Activated CD4-positive, alpha-beta T cell treated with anti-CD3 and anti-CD28 coated beads, Interleukin-2, amount 50 U/mL, for 48 hours (primary cell): ENCODE measurements around the gene SERPING1.

Experiments used
- DNase-seq, 2 experiments: peaks; one replicate each; pipeline ENCODE4 v3.0.0-alpha.2; 2020

SERPING1 gene

DNA sequence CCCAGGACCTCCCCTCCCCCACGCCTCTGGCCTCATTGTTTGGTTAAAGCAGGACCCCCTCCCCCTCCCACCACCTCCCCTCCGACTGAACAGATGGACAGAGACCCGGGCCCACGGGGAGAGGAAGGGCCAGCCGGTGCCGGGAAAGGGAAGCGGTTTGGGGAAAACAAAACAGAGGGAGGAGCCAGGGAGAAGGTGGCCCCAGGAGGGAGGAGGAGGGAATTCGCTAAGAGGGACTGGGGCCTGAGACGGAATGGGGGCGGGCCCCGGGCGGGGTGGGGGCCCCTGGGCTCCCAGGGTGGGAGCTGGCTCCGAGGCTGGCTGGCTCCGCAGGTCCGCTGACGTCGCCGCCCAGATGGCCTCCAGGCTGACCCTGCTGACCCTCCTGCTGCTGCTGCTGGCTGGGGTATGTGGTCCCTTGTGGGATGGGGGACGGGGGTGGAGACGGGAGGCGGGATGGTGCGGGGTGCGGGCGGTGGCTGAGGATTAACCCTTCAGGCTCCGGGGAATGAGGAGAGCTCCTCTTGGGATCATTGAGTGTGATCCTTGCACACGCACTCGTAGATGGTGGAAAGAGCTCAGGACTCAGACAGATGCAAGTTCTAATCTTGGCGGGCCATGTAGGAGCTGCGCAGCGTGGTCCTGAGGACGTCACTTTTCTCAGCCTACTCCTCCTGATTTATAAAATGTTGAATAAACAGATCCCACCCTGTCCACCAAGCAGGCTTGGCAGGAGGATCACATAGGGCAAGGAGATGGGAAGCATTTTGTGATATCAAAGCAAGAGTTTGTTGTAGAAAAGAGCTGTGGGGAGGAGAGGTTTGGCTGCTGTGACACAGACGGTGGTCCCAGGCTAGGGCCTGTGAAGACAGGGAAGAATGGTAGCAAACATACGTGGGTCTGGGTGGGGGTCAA, 688 bp downstream of the SERPING1 start:
- no peak for DNase-seq

DNA sequence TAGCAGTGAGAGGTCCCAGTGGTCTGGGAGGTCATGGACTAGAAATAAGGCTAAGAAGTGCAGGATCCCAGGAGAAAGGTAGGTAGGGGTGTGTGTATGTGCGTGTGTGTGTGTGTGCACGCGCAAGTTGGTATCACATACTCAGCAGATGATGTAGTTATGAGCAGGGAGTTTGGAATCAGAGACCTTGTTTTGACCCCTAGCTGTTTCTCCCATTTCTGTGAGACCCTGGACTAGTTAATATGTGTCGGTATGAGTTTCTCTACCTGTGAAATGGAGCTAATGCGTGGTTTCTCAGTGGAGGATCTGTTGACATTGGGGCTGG, 1.3 kb downstream of the SERPING1 start:
- no peak for DNase-seq

DNA sequence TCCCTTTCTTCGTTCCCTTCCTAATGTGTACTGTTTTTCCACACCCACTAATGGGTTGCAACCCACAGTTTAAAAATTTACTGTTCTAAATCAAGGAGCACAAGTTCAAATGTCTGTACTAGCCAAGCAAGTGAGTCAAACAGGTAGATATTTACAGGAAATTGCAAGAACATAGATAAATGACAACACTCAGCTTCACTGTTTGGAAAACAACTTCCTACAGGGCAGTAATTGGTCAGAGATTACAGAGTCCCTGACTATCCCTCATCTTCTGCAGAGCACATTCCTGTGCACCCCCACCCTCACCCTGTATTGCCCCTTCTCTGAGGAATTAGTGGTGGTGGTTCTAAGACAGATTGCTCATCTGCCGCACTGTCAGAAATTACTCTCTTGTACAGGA, 1.9 kb downstream of the SERPING1 start:
- DNase-seq = no peak

DNA sequence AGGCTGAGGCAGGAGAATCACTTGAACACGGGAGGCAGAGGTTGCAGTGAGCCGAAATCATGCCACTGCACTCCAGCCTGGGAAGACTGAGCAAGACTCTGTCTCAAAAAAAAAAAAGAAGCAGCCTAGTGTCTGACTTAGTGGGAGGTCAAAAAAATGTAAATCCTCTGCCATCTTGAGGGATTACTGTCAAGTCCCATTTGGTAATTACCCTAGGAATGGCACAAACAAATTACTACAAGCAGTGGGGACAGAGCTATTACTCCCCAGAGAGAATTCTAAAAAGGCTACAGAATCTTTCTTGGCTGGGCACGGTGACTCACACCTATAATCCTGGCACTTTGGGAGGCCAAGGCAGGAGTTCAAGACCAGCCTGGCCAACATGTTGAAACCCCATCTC, 3.8 kb downstream of the SERPING1 start:
- DNase-seq = no peak

DNA sequence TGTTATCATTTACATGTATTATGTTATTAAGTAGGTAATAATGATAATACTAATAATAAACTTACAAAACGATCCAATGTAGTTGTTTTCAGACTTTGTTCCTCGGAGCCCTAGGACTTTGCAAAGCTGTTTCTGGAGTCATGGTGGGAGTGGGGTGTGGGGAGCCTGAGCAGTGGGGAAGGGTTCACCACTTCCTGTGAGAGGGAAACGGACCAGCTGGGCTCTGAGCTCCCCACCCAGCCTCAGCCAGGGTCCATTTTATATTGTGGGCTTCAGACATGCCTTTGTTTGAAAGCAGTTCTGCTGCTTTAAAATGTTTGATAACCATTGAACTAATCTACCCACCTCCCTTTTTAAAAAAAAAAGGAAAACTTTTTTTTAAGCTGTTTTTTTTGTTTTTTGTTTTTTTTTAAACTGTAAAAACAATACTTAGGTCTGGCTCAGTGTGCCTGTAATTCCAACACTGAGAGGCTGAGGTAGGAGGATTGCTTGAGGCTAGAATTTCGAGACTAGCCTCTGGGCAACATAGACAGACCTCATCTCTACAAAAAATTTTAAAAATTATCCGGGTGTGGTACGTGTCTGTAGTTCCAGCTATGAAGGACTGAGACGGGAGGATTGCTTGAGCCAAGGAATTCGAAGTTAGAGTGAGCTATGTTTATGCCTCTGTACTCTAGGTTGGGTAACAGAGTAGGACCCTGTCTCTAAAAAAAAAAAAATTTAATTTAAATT, 7.0 kb downstream of the SERPING1 start:
- DNase-seq = no peak

DNA sequence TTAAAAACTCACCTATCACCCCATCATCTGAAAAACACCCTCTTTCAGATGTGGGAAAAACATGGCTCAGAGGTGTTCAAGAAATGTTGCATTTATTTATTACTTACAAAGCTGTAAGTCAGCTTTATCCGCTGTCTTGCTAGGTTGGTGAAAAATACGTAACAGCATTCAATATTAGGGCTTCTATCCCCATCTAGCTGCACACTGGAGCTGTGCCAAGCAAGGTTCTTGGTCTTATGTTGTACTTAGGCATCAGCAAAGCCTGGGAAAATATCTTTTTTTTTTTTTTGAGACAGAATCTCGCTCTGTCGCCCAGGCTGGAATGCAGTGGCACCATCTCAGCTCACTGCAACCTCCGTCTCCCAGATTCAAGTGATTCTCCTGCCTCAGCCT, 7.5 kb downstream of the SERPING1 start:
- no peak for DNase-seq

DNA sequence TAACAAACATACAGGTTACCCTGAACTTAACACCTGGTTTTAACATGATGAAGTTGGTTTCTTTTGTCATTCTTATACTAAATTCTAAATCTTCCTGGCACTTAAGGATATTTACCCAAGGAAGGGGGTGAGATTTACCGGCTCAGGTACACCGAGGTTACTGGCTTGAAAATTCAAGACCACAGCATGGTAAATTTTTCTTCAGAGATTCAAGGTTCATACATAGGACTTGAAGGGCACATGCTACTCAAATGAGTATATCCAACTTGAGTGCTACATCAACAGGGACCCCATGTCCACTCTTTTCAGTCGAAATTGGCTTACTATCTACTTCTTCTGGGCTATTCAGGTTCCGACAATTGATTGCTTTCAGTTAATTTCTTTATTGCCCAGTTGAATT, 12.7 kb downstream of the SERPING1 start:
- no peak for DNase-seq

DNA sequence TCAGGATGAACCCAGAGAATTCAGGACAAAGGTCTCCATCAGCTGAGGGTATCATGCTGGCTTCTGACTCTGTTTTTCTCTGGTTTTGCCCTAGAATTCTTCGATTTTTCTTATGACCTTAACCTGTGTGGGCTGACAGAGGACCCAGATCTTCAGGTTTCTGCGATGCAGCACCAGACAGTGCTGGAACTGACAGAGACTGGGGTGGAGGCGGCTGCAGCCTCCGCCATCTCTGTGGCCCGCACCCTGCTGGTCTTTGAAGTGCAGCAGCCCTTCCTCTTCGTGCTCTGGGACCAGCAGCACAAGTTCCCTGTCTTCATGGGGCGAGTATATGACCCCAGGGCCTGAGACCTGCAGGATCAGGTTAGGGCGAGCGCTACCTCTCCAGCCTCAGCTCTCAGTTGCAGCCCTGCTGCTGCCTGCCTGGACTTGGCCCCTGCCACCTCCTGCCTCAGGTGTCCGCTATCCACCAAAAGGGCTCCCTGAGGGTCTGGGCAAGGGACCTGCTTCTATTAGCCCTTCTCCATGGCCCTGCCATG, 16.8 kb downstream of the SERPING1 start:
- DNase-seq = no peak

DNA sequence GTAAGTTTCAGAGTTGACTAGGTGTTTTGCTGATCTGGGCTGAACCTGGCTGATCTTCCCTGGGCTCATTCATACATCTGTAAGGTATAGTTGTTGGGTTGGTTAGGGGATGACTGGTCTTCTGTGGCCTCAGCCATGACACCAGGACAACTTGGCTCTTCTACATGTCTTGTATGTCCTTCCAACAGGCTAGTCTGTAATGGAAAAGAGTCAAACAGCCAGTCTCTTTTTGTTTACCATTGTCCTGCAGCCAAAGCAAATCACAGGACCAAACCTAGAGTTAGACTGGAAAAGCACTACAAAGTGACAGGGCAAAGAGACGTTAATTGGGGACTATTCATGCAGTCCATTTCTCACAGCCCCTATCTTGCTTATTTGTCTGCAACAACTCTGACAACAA, 17.8 kb downstream of the SERPING1 start:
- no peak for DNase-seq

DNA sequence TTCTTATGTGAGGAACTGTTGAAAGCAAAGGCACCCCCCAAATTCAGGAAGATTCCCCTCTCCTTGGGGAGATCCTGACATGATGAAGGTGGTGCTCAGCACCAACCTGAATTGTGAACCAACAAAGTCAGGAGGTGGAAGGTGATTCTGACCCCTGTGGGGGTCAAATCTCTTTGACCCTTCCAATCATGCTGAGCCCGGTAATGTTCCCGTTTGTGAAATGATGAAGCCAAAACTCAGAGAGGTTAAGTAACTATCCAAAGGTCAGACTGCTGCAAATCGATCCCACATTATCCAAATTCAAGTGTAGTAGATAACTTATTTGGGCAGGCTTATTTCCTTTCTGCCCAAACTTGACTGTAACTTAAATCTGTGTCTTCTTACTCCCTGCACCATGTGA, 19.1 kb downstream of the SERPING1 start:
- DNase-seq = no peak

DNA sequence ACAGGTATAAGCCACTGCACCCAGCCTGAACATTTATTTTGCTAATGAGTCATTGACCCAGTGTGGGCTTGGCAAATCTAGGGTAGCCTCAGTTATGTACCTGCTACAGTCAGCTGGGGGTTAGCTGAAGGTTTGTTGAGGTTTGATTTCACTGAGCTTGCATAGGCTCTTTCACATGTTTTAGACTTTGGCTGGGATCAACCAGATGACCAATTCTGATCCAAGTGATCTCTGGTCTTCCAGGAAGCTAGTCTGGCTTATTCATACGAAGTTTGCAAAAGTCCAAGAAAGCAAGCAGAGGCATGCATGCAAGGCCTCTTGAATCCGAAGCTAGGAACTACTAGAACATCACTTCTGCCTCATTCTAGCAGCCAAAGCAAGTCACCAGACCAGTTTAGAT, 21.0 kb downstream of the SERPING1 start:
- DNase-seq = no peak

DNA sequence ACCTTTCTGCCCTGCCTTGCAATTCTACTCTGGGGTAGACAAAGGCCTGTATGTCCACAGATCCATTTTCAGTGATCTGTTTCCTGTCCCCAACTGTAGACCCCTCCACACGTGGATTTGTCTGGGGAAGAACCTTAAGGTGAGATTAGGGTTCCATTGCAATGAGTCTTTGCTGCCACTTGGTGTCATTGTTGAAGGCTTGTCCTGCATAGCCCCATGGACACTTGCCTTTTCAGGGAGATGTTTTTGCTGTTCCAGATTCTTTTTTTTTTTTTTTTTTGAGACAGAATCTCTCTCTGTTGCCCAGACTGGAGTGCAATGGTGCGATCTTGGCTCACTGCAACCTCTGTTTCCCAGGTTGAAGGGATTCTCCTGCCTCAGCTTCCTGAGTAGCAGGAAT, 21.8 kb downstream of the SERPING1 start:
- no peak for DNase-seq

DNA sequence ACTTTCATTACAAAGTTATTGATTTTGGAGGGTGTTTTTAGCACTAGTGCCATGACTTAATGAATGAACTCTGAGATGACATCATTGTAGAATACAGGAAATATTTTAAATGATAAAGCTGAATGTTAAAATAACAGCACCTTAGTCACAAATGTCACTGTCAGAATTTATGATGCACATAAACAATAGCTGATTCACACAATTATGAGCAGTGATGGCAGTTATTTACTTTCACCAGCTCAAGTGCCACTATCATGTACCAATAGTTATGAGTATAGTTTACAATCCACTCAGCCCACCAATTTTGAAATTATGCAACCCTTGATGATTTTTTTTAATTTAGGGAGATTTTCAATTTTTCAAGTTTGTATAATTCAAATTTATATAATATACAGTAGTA, 23.0 kb downstream of the SERPING1 start:
- no peak for DNase-seq

DNA sequence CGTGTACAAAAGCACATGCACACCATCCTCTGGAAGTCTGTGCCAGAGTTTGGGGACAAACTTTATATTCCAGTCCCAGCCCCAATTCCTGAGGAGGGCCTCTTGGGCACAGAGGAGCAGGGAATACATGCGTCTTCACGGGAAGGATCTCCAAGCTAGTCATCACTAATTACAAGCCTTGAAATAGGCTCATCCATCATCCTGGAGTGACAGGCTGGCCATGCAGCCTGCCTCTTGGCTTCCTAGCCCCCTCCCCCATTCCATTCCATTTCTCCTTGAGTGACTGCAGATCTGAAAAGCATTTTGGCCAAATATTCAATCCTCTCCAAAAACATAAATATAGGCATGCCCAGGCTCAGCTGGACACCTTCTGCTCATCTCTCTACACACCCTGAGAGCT, 24.8 kb downstream of the SERPING1 start:
- no peak for DNase-seq

DNA sequence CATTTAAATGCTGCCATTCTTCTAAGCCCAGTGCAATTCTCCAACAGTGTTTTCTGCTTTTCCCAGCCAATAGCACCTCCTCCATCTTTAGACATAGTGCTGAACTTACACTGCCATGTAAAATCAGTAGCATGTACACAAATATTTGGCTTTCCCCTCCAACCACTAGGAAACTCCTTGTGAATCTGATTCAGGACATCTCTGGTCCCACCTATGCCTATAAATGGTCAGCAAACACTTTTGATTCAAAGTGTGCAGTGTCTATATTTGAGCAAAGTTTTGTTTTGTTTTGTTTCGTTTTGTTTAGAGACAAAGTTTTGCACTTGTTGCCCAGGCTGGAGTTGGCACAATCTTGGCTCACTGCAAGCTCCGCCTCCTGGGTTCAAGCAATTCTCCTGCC, 27.4 kb downstream of the SERPING1 start:
- DNase-seq = no peak

DNA sequence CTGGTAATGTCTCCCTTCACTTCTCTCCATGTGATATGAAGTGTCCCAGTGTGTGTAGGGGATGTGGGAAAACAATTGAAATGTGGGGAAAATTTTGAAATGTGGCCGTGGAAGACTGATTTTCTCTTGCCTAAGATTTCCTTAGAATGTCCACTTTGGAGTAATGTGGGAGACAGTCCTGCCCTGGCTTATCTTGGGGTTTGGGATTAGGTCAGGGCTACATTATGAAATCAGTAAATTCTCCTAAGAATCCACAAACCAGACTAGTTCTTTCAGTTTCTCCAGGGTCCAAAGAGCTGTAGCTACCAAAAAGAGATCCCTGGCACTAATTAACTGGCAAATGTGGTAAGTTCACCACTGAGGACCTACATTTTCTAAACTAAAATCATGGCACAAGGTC, 29.4 kb downstream of the SERPING1 start:
- no peak for DNase-seq

DNA sequence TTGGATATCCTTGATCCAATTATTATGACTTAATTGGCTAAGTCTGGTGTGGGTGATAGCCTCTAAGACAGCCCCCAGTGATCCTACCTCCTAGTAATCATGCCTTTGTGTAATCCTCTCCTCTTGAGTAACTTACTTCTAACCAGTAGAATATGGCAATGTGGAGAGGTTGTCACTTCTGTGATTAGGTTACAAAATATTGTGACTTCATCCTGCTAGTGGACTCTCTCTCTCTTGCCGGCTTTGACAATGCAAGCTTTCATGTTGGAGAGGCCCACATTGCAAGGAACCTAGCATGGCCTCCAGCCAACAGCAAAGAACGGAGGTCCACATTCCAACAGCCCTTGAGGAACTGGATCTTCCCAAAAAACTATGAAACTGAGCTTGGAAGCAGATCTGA, 32.7 kb downstream of the SERPING1 start:
- DNase-seq = no peak

DNA sequence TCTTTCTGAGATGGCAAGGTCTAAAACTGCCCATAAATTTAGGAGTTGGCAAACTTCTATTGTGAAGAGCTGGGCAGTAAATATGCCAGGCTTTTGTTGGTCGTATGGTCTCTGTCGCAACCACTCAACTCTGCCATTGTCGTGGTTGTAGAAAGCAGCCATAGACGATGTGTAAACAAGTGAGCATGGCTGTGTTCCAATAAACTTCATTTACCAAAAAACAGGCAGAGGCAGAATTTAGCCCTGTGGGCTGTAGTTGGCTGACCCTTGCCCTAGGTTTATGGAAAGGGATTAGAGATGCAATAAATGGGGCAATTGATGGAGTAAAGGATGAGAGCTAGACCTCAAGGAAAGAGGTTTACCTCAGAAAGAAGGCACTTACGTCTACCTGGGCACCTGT, 34.6 kb downstream of the SERPING1 start:
- DNase-seq = no peak

DNA sequence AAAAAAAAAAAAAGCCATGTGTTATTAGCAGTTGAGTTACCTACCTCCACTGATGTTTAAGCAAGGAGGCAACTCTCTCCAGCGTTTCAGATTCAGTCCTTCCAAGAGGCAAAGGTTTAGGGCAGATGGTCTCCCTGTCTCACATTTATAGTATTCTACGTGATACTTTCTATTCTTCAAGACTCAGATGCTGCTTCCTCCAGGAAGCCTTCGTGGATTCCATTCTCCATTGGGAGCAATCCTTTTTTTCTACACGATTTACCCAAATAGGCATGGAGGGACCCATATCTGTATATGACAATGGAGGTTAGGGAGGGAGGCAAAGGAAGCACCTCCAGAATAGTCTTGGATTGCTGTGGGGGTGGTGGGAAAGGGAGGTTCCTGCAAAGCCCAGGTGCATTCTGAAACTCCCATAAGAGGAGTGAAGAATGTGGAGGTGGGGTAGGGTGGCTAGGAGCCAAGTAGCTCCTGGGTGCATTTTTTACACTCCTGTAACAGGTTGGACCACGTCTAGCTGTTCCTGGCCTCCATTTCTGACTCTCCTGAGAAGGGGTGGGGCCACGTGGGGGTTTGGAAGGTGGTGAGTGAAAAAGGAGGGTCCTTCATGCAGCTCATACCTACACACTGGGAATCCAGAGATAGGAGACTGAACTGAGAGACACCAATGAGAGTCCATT, 36.0 kb downstream of the SERPING1 start:
- DNase-seq = no peak

DNA sequence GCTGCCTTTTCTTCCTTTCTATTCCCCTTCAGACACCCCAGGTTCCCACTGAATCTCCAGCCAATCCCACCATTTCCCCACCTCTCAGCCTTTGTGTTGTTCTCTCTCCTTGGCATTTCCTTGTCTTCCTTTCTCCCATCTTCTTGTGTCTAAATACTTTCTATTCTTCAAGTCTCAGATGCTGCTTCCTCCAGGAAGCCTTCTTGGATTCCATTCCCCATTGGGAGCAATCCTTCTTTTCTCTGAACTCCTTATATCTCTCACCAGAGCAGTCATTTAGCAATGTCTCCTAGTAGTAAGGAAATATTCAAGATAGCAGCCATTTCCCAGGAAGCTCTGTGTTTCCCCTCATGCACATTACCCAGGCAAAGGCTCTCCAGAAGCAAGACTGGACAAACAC, 36.8 kb downstream of the SERPING1 start:
- no peak for DNase-seq

DNA sequence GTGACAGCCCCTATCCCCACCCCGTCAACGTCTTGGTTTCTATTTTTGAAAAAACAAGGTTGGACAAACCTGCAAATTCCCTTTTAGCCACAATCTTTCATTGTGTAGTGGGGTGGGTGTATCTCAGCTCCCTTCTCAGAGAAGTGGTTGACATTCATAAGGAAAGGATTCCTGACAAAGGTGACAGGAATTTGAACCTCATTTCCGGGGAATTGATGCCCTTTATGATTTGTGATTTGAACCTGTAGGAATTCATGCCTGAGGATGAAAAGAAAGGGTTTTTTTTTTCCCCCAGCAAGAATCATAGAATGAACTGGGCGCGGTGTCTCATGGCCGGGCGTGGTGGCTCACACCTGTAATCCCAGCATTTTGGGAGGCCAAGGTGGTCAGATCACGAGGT, 37.8 kb downstream of the SERPING1 start:
- DNase-seq = no peak

DNA sequence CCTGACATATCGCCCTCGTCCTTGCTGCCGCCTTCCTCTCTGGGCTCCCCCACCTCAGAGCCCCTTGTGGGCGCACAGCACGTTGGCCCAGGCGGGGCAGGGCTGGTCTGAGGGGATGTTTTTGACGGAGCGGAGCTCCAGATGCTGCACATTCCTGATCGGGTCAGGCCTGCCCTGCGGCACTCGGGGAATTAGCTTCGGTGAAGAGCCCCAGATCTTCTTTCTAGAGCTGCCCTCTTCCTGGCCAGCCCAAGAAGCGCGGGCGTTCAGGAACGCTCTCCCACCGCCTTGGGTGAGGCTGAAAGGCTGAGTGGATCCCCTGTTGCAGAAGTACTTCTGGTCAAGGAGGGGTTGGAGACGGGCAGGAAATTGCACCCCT, 40.1 kb downstream of the SERPING1 start:
- DNase-seq = no peak

DNA sequence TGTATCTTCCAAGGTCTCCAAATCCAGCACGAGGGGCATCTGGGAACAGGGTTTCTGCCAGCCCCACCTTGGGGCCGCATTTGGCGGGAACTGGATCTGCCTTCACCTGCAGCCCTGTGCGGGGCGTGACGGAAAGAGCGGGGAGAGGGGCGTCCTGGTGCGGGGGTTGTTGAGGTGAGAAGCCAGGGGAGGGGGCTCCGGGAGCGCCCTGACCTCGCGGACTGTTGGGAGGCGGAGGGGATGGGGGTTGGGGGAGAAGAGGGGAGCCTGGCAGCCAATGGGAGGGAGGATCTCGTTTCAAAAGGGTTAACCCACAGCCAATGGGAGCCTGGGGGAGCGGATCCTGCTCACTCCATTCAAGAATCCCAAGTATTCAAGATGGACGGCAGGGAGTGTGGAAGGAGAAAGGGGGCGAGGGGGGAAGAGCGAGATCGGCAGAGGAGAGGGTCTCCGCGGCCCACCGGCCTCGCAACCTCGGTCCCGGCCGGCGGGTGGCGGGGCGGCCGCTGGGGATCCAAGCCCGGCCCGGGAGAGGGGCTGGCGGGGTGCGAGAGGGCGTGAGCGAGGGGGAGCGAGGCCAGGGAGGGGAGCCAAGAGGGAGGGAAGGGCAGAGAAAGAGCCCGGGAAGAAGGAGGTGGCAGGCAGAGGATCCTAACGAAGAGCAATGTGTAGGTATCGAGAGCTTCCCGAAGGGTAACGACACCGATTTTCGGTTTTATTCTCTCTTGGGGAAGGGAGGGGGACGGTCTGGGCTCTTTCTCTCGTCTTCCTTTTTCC, 40.7 kb downstream of the SERPING1 start:
- DNase-seq = peak in 1 of 2 experiments; percentile 40
